GM18526 (cell line): Measurements from ENCODE around the gene PRSS53.

ENCODE experiments used
- POLR2A ChIP-seq: IDR thresholded peaks from 3 replicates; pipeline ENCODE4 v1.6.1; 2011; ENCODE audit not compliant: insufficient read length; ENCODE audit errors: extremely low read depth

PRSS53 gene

GRCh38 chr16:31077592-31078396 is 10.9 kb downstream of the PRSS53 start:
- no peak for TF ChIP-seq POLR2A

GRCh38 chr16:31077024-31077423 is 11.7 kb downstream of the PRSS53 start:
- TF ChIP-seq POLR2A: no peak

GRCh38 chr16:31076319-31076718 is 12.4 kb downstream of the PRSS53 start:
- no peak for TF ChIP-seq POLR2A

- no peak for TF ChIP-seq POLR2A
Measured at GRCh38 chr16:31074814-31075183, 13.9 kb downstream of the PRSS53 start.

GRCh38 chr16:31073970-31074813 is 14.6 kb downstream of the PRSS53 start, which contains the start of the genes ZNF646 and ZNF668:
ZNF646 (plus strand) TSS chr16:31074422; CDS start chr16:31076325, 1,903 bp downstream.
ZNF668 (minus strand) TSS chr16:31074240; CDS start chr16:31064459, 9,781 bp downstream.
- peak; percentile 89 for TF ChIP-seq POLR2A

GRCh38 chr16:31073142-31073969 is 15.4 kb downstream of the PRSS53 start:
- peak; percentile 43 for TF ChIP-seq POLR2A

GRCh38 chr16:31072540-31073141 is 16.1 kb downstream of the PRSS53 start:
- no peak for TF ChIP-seq POLR2A

GRCh38 chr16:31071861-31072260 is 16.9 kb downstream of the PRSS53 start:
- no peak for TF ChIP-seq POLR2A

- TF ChIP-seq POLR2A: no peak
Measured at GRCh38 chr16:31067342-31067741, 21.4 kb downstream of the PRSS53 start.

- no peak for TF ChIP-seq POLR2A
Measured at GRCh38 chr16:31064882-31065461, 23.8 kb downstream of the PRSS53 start.

GRCh38 chr16:31063843-31064611 is 24.7 kb downstream of the PRSS53 start:
- TF ChIP-seq POLR2A: no peak

GRCh38 chr16:31063495-31063842 is 25.3 kb downstream of the PRSS53 start:
- TF ChIP-seq POLR2A: no peak

- no peak for TF ChIP-seq POLR2A
Measured at GRCh38 chr16:31061813-31062440, 26.8 kb downstream of the PRSS53 start.

- TF ChIP-seq POLR2A: no peak
Measured at GRCh38 chr16:31061126-31061812, 27.5 kb downstream of the PRSS53 start.
